HepG2 (cell line): Measurements from ENCODE around the gene SDC4. TPM values are rescaled to one million over a fixed set of nuclear protein-coding genes. Genes with fewer than 3 reads are reported as not detected.

Source experiments
- ATAC-seq: fragments of 200-7000 bp; cut with Tn5 transposase; 3 replicates; pipeline ENCODE4 v1.9.1; 2020; ENCODE audit warnings: mild to moderate bottlenecking, moderate library complexity
- BruUV-seq: library from RNA; stranded (reverse); fragments of 400-500 nt; replicated peaks from 2 replicates; lab custom pipeline; 2021; lab: Mats Ljungman, UMichigan
- CTCF ChIA-PET: fragments of 300-600 bp; formaldehyde crosslinking; extraction: SDS; loops from one replicate; lab custom pipeline; 2021; ENCODE audit warnings: low total read pairs, inconsistent platforms, low intra/inter-chr PET ratio; lab: Yijun Ruan, JAX
- POLR2A ChIA-PET: fragments of 350-600 bp; sonication (Branson Sonifier 250); formaldehyde crosslinking; loops from one replicate; lab custom pipeline; 2020; ENCODE audit warnings: antibody characterized with exemption, inconsistent platforms; lab: Yijun Ruan, JAX
- DNase-seq: peaks from one replicate; pipeline ENCODE4 v3.0.0-alpha.2; 2015; ENCODE audit warnings: low spot score
- FAIRE-seq: peaks from 3 replicates; lab custom pipeline; 2011; peaks lifted over from hg19 to GRCh38; lab: Jason Lieb, UNC
- H2AFZ ChIP-seq: one replicate; pipeline ENCODE4 v1.6.1; 2011; ENCODE audit warnings: low read length, inconsistent platforms
- H3K27ac ChIP-seq: fragments of 300-600 bp; 3 replicates; pipeline ENCODE4 v1.8.0; 2011; ENCODE audit warnings: mixed run types, mild to moderate bottlenecking, mixed read lengths, low read length, inconsistent platforms; ENCODE audit not compliant: insufficient read depth; ENCODE audit errors: extremely low read length
- H3K27me3 ChIP-seq, 2 experiments: fragments of 200-600 bp in 1 of 2; 2 replicates in 1 of 2; 3 replicates in 1 of 2; pipeline versions ENCODE4 v1.6.0 to v1.8.0; 2011; ENCODE audit warnings: low read length in 2 of 2, mild to moderate bottlenecking in 2 of 2, moderate library complexity in 2 of 2, inconsistent platforms in 1 of 2; ENCODE audit not compliant: insufficient read depth in 2 of 2, control insufficient read depth in 1 of 2
- H3K36me3 ChIP-seq, 2 experiments: fragments of 200-600 bp in 1 of 2; replicated peaks in 1 of 2; 2 replicates in 1 of 2; 3 replicates in 1 of 2; pipeline versions ENCODE4 v1.5.1 to v1.8.0; 2011; ENCODE audit warnings: low read length in 2 of 2, inconsistent platforms in 1 of 2; ENCODE audit not compliant: insufficient read depth in 2 of 2, control insufficient read depth in 1 of 2
- H3K4me1 ChIP-seq: 2 replicates; pipeline ENCODE4 v1.5.1; 2012; ENCODE audit warnings: low read length, inconsistent platforms; ENCODE audit not compliant: insufficient read depth
- H3K4me2 ChIP-seq: 2 replicates; pipeline ENCODE4 v1.6.0; 2011; ENCODE audit warnings: low read depth, low read length, inconsistent platforms
- H3K4me3 ChIP-seq, 3 experiments: fragments of 200-600 bp in 1 of 3; sonication (generic), shearing (Covaris generic) in 1 of 3; replicated peaks in 1 of 3; 2 replicates each; pipeline ENCODE4 v1.5.1; 2011 to 2016; ENCODE audit warnings: low read length in 3 of 3, inconsistent platforms in 2 of 3, low read depth in 2 of 3, mild to moderate bottlenecking in 2 of 3, control low read depth in 1 of 3, mixed read lengths in 1 of 3; ENCODE audit not compliant: insufficient read depth in 1 of 3
- H3K79me2 ChIP-seq: one replicate; pipeline ENCODE4 v1.6.1; 2011; ENCODE audit warnings: low read length, inconsistent platforms; ENCODE audit not compliant: insufficient read depth
- H3K9ac ChIP-seq: 2 replicates; pipeline ENCODE4 v1.6.0; 2011; ENCODE audit warnings: mild to moderate bottlenecking, low read depth, low read length, inconsistent platforms; ENCODE audit not compliant: insufficient read depth
- H3K9me3 ChIP-seq: 2 replicates; pipeline ENCODE4 v1.5.1; 2012; ENCODE audit warnings: mild to moderate bottlenecking, low read length
- H4K20me1 ChIP-seq: 2 replicates; pipeline ENCODE4 v1.6.0; 2011; ENCODE audit warnings: inconsistent platforms, mild to moderate bottlenecking, low read length, moderate library complexity; ENCODE audit not compliant: insufficient read depth
- EEA1 ChIP-seq: sonication (generic); formaldehyde crosslinking; IDR thresholded peaks from 2 replicates; pipeline ENCODE4 v1.5.1; 2020; ENCODE audit warnings: mild to moderate bottlenecking, missing genetic modification reagents, borderline replicate concordance
- ETV5 ChIP-seq: IDR thresholded peaks from 2 replicates; pipeline ENCODE4 v1.6.1; 2018; ENCODE audit warnings: missing biosample characterization, missing genetic modification reagents, inconsistent platforms, borderline replicate concordance
- FOSL1 ChIP-seq: sonication (generic); formaldehyde crosslinking; IDR thresholded peaks from 2 replicates; pipeline ENCODE4 v1.9.0; 2021; ENCODE audit warnings: missing genetic modification reagents, borderline replicate concordance
- FOXC1 ChIP-seq: sonication (generic); formaldehyde crosslinking; IDR thresholded peaks from 2 replicates; pipeline ENCODE4 v1.8.0; 2022; ENCODE audit warnings: mild to moderate bottlenecking, missing genetic modification reagents, borderline replicate concordance
- MAZ ChIP-seq, 2 experiments: sonication (generic) in 1 of 2; formaldehyde crosslinking in 1 of 2; IDR thresholded peaks; 2 replicates each; pipeline versions ENCODE4 v1.5.0 to v1.6.1; 2012 to 2020; ENCODE audit warnings: low read depth in 2 of 2, mild to moderate bottlenecking in 2 of 2, borderline replicate concordance in 1 of 2, improper control_type of control experiment in 1 of 2, low read length in 1 of 2, missing genetic modification reagents in 1 of 2, moderate library complexity in 1 of 2
- MED13 ChIP-seq: sonication (generic); formaldehyde crosslinking; IDR thresholded peaks from 2 replicates; pipeline ENCODE4 v1.5.0; 2020; ENCODE audit warnings: missing genetic modification reagents
- MYPOP ChIP-seq: sonication (generic); formaldehyde crosslinking; IDR thresholded peaks from 2 replicates; pipeline ENCODE4 v1.8.1; 2023; ENCODE audit warnings: mild to moderate bottlenecking, moderate library complexity, missing genetic modification reagents
- RELA ChIP-seq: sonication (generic); formaldehyde crosslinking; IDR thresholded peaks from 2 replicates; pipeline ENCODE4 v1.4.0; 2020; ENCODE audit warnings: missing genetic modification reagents
- SIX1 ChIP-seq: sonication (generic); formaldehyde crosslinking; IDR thresholded peaks from 2 replicates; pipeline ENCODE4 v1.4.0; 2020; ENCODE audit warnings: missing genetic modification reagents, borderline replicate concordance
- TRIM22 ChIP-seq: fragments of 450-650 bp; IDR thresholded peaks from 2 replicates; pipeline ENCODE4 v1.6.1; 2017
- ZBTB44 ChIP-seq: sonication (generic); formaldehyde crosslinking; IDR thresholded peaks from 2 replicates; pipeline ENCODE4 v1.4.0; 2020; ENCODE audit warnings: missing genetic modification reagents
- ZBTB8A ChIP-seq: sonication (generic); formaldehyde crosslinking; IDR thresholded peaks from 2 replicates; pipeline ENCODE4 v1.4.0; 2020; ENCODE audit warnings: mild to moderate bottlenecking, low read depth, missing genetic modification reagents, borderline replicate concordance
- ZMYM3 ChIP-seq: sonication (generic); formaldehyde crosslinking; IDR thresholded peaks from 2 replicates; pipeline ENCODE4 v1.5.1; 2020; ENCODE audit warnings: mild to moderate bottlenecking, missing genetic modification reagents
- ZMYM4 ChIP-seq: sonication (generic); formaldehyde crosslinking; IDR thresholded peaks from 2 replicates; pipeline ENCODE4 v1.8.1; 2023; ENCODE audit warnings: mild to moderate bottlenecking, missing genetic modification reagents
- ZNF547 ChIP-seq: sonication (generic); formaldehyde crosslinking; IDR thresholded peaks from 2 replicates; pipeline ENCODE4 v1.5.1; 2020; ENCODE audit warnings: mild to moderate bottlenecking, missing genetic modification reagents
- ZXDC ChIP-seq: sonication (generic); formaldehyde crosslinking; IDR thresholded peaks from 2 replicates; pipeline ENCODE4 v1.5.0; 2020; ENCODE audit warnings: mild to moderate bottlenecking, missing genetic modification reagents
- WGBS: methylation state at CpG from one replicate; pipeline ENCODE4 v1.1.6; 2017; ENCODE audit warnings: low lambda C conversion rate; 5-methylcytosine and 5-hydroxymethylcytosine counted together
- in situ Hi-C: cut with HindIII; loops from 2 replicates; pipeline ENCODE4 v1.10.0; 2017; ENCODE audit warnings: low pct_unique_long_range_greater_than_20kb; ENCODE audit not compliant: extremely low pct_ligation_motif_present
- intact Hi-C: fragments of 100-400 bp; cut with micrococcal nuclease; formaldehyde crosslinking; loops from one replicate; pipeline ENCODE4 v1.10.0; 2022; ENCODE audit not compliant: unreplicated experiment
- polyA plus RNA-seq, 8 experiments: library from polyadenylated mRNA; depleted of rRNA in 3 of 8; stranded (reverse) in 7 of 8; unstranded in 1 of 8; fragments of >200 nt; fragmentation: Illumina TruSeq in 4 of 8; extraction: Trizol in 4 of 8; gene quantifications; 2 replicates each; pipeline versions ENCODE4 v1.2.1 to v1.2.3, GENCODE V29; 2011 to 2016; ENCODE audit warnings: low read depth in 4 of 8, missing spikeins in 1 of 8, mixed read lengths in 1 of 8; ENCODE audit not compliant: insufficient read depth in 1 of 8
- total RNA-seq, 5 experiments: library from RNA; depleted of rRNA; stranded (reverse); fragments of >200 nt; fragmentation: Illumina TruSeq; extraction: Trizol; gene quantifications; 2 replicates each; pipeline ENCODE4 v1.2.3, GENCODE V29; 2016; ENCODE audit warnings: low read depth in 1 of 5

Gene SDC4
- total and polyA plus RNA-seq, 2 of the 13 experiments (the other 11 are each of a cell fraction or from before 2014, with no cell fraction given): 49.0 to 65.1 TPM

- no peak overlapping the region for H2AFZ ChIP-seq
- H3K27ac ChIP-seq: no peak overlapping the region
- ChIA-PET POLR2A (interaction anchor here (0.7 to 29.5 kb wide), 8 partner anchors 10 to 397 kb away, joined by 3 to 1422 read pairs (median 11); partner anchors contain the start of genes PIGT, SDC4 and SYS1), CTCF (interaction anchor here (1.1 to 1.9 kb wide), 5 partner anchors 12 to 397 kb away, joined by 4 to 32 read pairs (median 6); no protein-coding TSS in a partner anchor)
- DNase-seq: no peak
- no peaks in the 10 kb centered on the region for H3K79me2 ChIP-seq
- H3K9me3 ChIP-seq: no peaks in the 10 kb centered on the region
- no peak for ATAC-seq
- peak overlapping the region; percentile 69 for H3K4me2 ChIP-seq
- in situ Hi-C loops (loop anchor here (5.0 kb wide), 1 partner anchor 63 kb away; no protein-coding TSS in a partner anchor), intact Hi-C loops (loop anchor here (1.0 to 2.0 kb wide), 2 partner anchors 43 to 63 kb away; partner anchors contain the start of gene PIGT)
- FAIRE-seq: no peak
- peaks cover 19% of the 10 kb centered on the region for H3K4me1 ChIP-seq
- H3K36me3 ChIP-seq: no peaks in the 10 kb centered on the region; a peak in 1 of 5 replicates
- 82% methylated on average over 9 of the region's 9 CpGs for WGBS
- peak overlapping the region in 1 of 3 experiments; percentile 29; a peak in 1 of 6 replicates for H3K4me3 ChIP-seq
- H3K9ac ChIP-seq: no peak overlapping the region
- H4K20me1 ChIP-seq: no peaks in the 10 kb centered on the region
- no peaks in the 10 kb centered on the region for H3K27me3 ChIP-seq
- no TSS peak for BruUV-seq
- TF ChIP-seq MYPOP (CRISPR knock-in tag) (no peak), MED13 (CRISPR knock-in tag) (no peak), EEA1 (CRISPR knock-in tag) (no peak), MAZ (IDR thresholded peaks at IDR 0.05; ENCODE audit: borderline replicate concordance, low read depth, low read length) (no peak), MAZ (CRISPR knock-in tag; IDR thresholded peaks at IDR 0.05; ENCODE audit: low read depth) (no peak), ZMYM4 (CRISPR knock-in tag) (peak; percentile 36; the same call in 1 of the 2 replicates), ZBTB8A (CRISPR knock-in tag) (no peak), TRIM22 (no peak), ZXDC (no peak), ZNF547 (CRISPR knock-in tag) (no peak), FOXC1 (CRISPR knock-in tag) (0 out of 2 replicates have a peak, but pooled peaks have one; percentile 39), ZMYM3 (CRISPR knock-in tag) (0 out of 2 replicates have a peak, but pooled peaks have one; percentile 6), FOSL1 (CRISPR knock-in tag) (no peak), ETV5 (peak; percentile 1; the same call in 1 of the 2 replicates), ZBTB44 (CRISPR knock-in tag) (no peak), SIX1 (CRISPR knock-in tag) (no peak), RELA (no peak)
Observed at GRCh38 chr20:45374101-45374467, 25.9 kb upstream of the SDC4 start.
